GM13976 (cell line): Measurements from ENCODE around the gene TOR4A.

Source experiments
- DNase-seq: peaks from one replicate; pipeline ENCODE4 v3.0.0; 2012; ENCODE audit warnings: low spot score
- CTCF ChIP-seq: IDR thresholded peaks from 2 replicates; pipeline ENCODE4 v1.5.1; 2012; ENCODE audit warnings: borderline replicate concordance, mild to moderate bottlenecking; ENCODE audit not compliant: insufficient read depth; ENCODE audit errors: extremely low read depth, missing control alignments, control extremely low read depth
- in situ Hi-C: fragments of 300-500 bp; cut with MboI; formaldehyde crosslinking; loops from one replicate; pipeline ENCODE4 v1.12.0; 2022; ENCODE audit warnings: low sequenced_read_pairs, mixed read lengths, inconsistent platforms; ENCODE audit not compliant: unreplicated experiment

TOR4A gene

DNA sequence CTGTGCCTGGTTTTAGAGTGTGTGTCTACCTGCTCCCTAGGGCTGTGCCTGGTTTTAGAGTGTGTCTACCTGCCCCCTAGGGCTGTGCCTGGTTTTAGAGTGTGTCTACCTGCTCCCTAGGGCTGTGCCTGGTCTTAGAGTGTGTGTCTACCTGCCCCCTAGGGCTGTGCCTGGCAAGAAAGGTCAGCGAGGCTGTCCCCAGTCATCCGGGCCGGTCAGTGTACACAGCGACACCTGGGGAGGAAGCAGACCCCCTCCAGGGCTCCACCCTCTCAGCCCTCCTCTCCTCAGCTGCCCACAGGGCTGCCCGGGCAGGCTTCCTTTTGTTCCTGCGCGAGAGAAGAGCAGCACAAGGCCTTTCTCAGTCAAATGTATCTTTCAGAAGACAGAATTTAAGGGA lies 20.4 kb downstream of the TOR4A start:
- in situ Hi-C loops = loop anchor here (25.0 kb wide), 1 partner anchor 239 kb away; no protein-coding TSS in a partner anchor
- TF ChIP-seq CTCF = no peak
- DNase-seq = no peak

- no peak for DNase-seq
- TF ChIP-seq CTCF = no peak
- in situ Hi-C loops = loop anchor here (25.0 kb wide), 1 partner anchor 239 kb away; no protein-coding TSS in a partner anchor
Observed at GRCh38 chr9:137298401-137299202, 21.1 kb downstream of the TOR4A start.

- in situ Hi-C loops = loop anchor here (25.0 kb wide), 1 partner anchor 238 kb away; no protein-coding TSS in a partner anchor
- no peak for DNase-seq
- TF ChIP-seq CTCF = no peak
Observed at GRCh38 chr9:137299203-137299565, 21.7 kb downstream of the TOR4A start.

DNA sequence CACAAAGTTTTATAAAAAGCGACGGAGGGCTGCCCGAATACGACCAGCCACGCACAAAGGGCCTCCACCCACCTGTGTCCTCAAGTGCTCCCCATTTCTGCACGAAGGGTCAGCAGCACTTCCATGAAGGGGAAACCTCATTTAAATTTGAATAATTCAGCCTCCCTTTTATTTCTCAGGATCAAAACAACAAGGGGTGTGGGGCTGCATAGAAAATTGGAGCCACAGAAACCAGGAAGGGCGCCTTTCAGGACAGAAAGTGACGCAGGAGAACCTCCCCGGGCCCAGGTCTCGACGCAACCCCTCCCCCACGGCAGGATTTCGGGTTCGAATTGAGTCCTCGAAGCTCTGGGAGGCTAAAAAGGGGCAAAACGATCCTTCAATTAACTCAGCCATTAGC lies 22.4 kb downstream of the TOR4A start:
- in situ Hi-C loops = loop anchor here (25.0 kb wide), 1 partner anchor 237 kb away; no protein-coding TSS in a partner anchor
- no peak for TF ChIP-seq CTCF
- DNase-seq = no peak

- no peak for DNase-seq
- TF ChIP-seq CTCF = no peak
- in situ Hi-C loops = no loop called here
Observed at GRCh38 chr9:137300567-137301080, 23.1 kb downstream of the TOR4A start.

DNA sequence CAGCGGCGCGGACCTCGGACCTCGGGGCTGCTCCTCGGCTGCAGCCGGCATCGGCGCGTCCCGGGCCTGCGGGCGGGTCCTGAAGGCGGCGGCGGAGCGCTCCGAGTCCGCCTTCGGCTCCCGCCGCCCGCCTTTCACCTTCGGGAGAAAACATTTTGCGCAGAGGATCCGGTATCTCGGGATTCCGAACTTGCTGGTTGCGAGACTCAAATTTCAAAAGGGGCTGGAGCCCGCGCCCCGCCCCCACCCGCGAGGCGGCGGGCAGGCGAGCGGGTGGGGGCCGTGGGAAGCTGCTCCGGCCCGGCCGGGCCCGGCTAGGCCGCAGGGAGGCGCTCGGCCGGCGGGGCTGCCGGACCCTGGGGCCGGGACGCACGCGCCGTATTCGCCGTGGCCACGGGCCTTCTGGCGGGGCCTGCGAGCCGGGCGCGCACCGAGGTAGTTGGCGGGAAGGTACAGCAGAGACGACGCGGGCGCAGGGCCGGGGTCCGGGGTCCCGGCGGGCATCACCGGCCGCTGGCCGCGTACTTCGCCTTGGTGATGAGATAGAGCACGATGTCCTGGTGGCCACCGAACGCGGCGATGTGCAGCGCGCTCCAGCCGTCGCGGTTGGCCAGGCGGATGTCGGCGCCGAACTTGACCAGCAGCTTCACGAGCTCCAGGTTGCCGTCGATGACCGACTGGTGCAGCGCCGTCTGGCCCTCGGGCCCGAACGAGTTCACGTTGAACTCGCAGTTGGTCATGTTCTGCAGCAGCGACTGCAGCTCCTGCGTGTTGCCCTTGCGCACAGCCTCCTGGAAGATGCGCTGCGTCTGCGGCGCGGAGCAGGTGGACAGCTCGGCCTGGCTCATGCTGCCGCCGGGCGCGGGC lies 23.8 kb downstream of the TOR4A start:
- DNase-seq = peak; percentile 73

More for the DNA sequence above, 23.8 kb downstream of the TOR4A start:
- in situ Hi-C loops = no loop called here
- TF ChIP-seq CTCF = peak; percentile 64
